ENCODE data around the gene KRTAP12-4. TPM values are rescaled to one million over a fixed set of nuclear protein-coding genes. Genes with fewer than 3 reads are reported as not detected.

Gene KRTAP12-4
- total RNA-seq, 1 experiment from 2014 or later = not detected

DNA sequence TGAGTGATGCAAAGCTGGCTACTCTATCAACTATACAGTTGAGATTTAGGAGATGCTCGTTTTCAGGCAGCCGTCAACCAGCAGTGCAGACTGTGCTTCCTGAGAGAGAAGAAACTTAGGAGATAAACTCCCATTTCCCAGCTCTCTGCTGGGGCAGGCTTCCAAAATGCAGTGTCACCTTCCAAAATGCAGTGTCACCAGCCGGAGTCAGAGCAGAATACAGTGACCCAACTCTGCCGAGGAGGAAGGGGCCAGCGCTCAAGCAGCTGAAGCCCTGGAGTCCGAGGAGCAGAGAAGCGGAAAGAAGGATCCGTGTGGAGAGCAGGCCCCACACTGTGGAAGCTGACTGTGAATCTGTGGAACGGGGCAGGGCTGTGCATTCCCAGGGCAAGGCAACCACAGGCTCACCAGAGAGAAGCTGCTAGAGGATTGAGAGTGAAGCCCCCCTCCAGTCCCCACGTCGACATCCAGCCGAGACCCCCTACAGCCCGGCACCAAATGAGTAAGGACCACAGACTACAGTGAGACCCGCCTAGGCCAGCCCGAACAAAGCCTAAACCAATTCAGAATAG is 28.2 kb upstream of the KRTAP12-4 start:
- no TSS peak for BruUV-seq (replicated peaks)
- no peak overlapping the region for H3K27ac ChIP-seq (ENCODE audit: low read length)
- ChIA-PET CTCF (no interaction called here), POLR2A (no interaction called here)
- H3K36me3 ChIP-seq (ENCODE audit: control insufficient read depth, insufficient read depth, low read length) = no peaks in the 10 kb centered on the region
- intact Hi-C loops (cut with micrococcal nuclease; ENCODE audit: unreplicated experiment) = no loop called here
- TF ChIP-seq TCF7L2 (IDR thresholded peaks at IDR 0.05; ENCODE audit: low read depth, low read length) (no peak), POLR2AphosphoS5 (IDR thresholded peaks at IDR 0.05; ENCODE audit: low read depth, low read length) (no peak), SIN3A (IDR thresholded peaks at IDR 0.05; ENCODE audit: borderline replicate concordance, insufficient read depth, low read depth, low read length) (no peak), REST (IDR thresholded peaks at IDR 0.05; ENCODE audit: insufficient read depth in 1 of 2, low read depth in 2 of 2, low read length in 1 of 2) (no peak)
- TF ChIP-seq, protein P1, sequence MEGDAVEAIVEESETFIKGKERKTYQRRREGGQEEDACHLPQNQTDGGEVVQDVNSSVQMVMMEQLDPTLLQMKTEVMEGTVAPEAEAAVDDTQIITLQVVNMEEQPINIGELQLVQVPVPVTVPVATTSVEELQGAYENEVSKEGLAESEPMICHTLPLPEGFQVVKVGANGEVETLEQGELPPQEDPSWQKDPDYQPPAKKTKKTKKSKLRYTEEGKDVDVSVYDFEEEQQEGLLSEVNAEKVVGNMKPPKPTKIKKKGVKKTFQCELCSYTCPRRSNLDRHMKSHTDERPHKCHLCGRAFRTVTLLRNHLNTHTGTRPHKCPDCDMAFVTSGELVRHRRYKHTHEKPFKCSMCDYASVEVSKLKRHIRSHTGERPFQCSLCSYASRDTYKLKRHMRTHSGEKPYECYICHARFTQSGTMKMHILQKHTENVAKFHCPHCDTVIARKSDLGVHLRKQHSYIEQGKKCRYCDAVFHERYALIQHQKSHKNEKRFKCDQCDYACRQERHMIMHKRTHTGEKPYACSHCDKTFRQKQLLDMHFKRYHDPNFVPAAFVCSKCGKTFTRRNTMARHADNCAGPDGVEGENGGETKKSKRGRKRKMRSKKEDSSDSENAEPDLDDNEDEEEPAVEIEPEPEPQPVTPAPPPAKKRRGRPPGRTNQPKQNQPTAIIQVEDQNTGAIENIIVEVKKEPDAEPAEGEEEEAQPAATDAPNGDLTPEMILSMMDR (IDR thresholded peaks at IDR 0.05) = no peak
- in situ Hi-C loops (cut with HindIII; ENCODE audit: low pct_unique_long_range_greater_than_20kb, low sequenced_read_pairs) = no loop called here
- DNase-seq (ENCODE audit: low read depth, low spot score) (no peak), ATAC-seq (no peak)
- no peaks in the 10 kb centered on the region for H3K9me3 ChIP-seq (ENCODE audit: control insufficient read depth, insufficient read depth, low read depth, low read length)
- no peaks in the 10 kb centered on the region for H3K27me3 ChIP-seq (ENCODE audit: control insufficient read depth, insufficient read depth, low read length)
- H3K4me1 ChIP-seq (ENCODE audit: control insufficient read depth, insufficient read depth, low read length) = no peaks in the 10 kb centered on the region
- no peak overlapping the region for H3K4me3 ChIP-seq (ENCODE audit: low read depth in 2 of 2, low read length in 2 of 2)

- ATAC-seq = no peak
Observed at GRCh38 chr21:44681861-44682579, 27.6 kb upstream of the KRTAP12-4 start, which contains the start of gene KRTAP12-1. Gene KRTAP12-1 (minus strand): TSS chr21:44682163. CDS start chr21:44682123, 40 bp downstream.

More at GRCh38 chr21:44681861-44682579, 27.6 kb upstream of the KRTAP12-4 start, which contains the start of gene KRTAP12-1:
- in situ Hi-C loops (cut with HindIII; ENCODE audit: low pct_unique_long_range_greater_than_20kb, low sequenced_read_pairs) = no loop called here
- TF ChIP-seq SIN3A (IDR thresholded peaks at IDR 0.05; ENCODE audit: borderline replicate concordance, insufficient read depth, low read depth, low read length) (no peak), POLR2AphosphoS5 (IDR thresholded peaks at IDR 0.05; ENCODE audit: low read depth, low read length) (no peak), TCF7L2 (IDR thresholded peaks at IDR 0.05; ENCODE audit: low read depth, low read length) (no peak), REST (IDR thresholded peaks at IDR 0.05; ENCODE audit: insufficient read depth in 1 of 2, low read depth in 2 of 2, low read length in 1 of 2) (no peak)
- TF ChIP-seq, protein P1 (IDR thresholded peaks at IDR 0.05) = no peak
- POLR2A ChIA-PET = no interaction called here
- CTCF ChIA-PET = no interaction called here
- no TSS peak for BruUV-seq (replicated peaks)
- H3K4me1 ChIP-seq (ENCODE audit: control insufficient read depth, insufficient read depth, low read length) = no peaks in the 10 kb centered on the region
- no peak within 1 kb of the TSS for H3K27ac ChIP-seq (ENCODE audit: low read length)
- H3K36me3 ChIP-seq (ENCODE audit: control insufficient read depth, insufficient read depth, low read length) = no peaks in the 10 kb centered on the region
- H3K9me3 ChIP-seq (ENCODE audit: control insufficient read depth, insufficient read depth, low read depth, low read length) = no peaks in the 10 kb centered on the region
- H3K4me3 ChIP-seq (ENCODE audit: low read depth in 2 of 2, low read length in 2 of 2) = no peak within 1 kb of the TSS
- intact Hi-C loops (cut with micrococcal nuclease; ENCODE audit: unreplicated experiment) = no loop called here
- no peaks in the 10 kb centered on the region for H3K27me3 ChIP-seq (ENCODE audit: control insufficient read depth, insufficient read depth, low read length)
- DNase-seq (ENCODE audit: low read depth, low spot score) = no peak
